Activated CD4-positive, alpha-beta T cell treated with anti-CD3 and anti-CD28 coated beads, Interleukin-2, Interleukin-4, amounts not matched to agents 100 ng/mL and 50 ng/mL, durations not matched to agents 16 hours and 8 hours (primary cell): ENCODE data around the gene DERL2.
"Not testable (repeated sequence)": the region's sequence is repeated elsewhere in the genome, so short reads cannot be mapped to it uniquely, and the experiment has no call there.

ENCODE experiments used
- DNase-seq: peaks from one replicate; pipeline ENCODE4 v3.0.0-alpha.2; 2020; ENCODE audit warnings: low spot score

The DERL2 gene

DNA sequence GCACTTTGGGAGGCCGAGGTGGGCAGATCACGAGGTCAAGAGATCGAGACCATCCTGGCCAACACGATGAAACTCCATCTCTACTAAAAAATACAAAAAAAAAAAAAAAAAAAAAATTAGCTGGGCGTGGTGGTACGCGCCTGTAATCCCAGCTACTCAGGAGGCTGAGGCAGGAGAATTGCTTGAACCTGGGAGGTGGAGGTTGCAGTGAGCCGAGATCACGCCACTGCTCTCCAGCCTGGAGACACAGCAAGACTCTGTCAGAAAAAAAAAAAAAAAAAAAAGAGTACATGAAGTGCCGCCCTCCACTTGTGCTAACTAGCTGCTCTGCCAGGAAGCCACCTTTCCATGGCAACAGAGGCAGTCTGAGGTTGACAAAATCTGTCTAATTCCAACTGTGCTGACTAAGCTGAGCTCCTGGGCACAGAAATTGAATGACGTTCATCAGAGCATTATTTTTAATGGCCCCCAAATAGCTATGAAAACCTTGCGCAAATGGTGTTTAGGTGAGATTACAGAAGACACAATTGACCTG is 50.1 kb downstream of the DERL2 start:
- DNase-seq: not testable (repeated sequence)

DNA sequence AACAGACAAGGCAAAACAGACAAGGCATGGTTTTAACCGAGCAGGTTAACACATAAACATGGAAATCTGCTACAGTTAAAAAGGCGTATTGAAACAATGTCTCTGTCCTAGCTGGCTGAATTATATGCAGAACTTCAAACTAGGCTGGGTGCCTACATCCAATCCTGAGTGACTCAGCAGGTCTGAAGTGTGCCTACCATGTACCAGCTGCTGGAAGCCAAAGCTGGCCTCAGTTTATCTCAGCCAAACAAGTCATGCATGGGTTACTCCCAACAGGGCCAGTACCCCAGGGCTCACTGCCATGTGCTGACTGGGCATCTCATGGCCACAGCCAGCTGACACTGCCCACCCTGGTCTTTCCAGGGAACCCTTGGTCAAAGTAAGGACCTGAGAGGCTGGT is 51.0 kb downstream of the DERL2 start:
- no peak for DNase-seq

DNA sequence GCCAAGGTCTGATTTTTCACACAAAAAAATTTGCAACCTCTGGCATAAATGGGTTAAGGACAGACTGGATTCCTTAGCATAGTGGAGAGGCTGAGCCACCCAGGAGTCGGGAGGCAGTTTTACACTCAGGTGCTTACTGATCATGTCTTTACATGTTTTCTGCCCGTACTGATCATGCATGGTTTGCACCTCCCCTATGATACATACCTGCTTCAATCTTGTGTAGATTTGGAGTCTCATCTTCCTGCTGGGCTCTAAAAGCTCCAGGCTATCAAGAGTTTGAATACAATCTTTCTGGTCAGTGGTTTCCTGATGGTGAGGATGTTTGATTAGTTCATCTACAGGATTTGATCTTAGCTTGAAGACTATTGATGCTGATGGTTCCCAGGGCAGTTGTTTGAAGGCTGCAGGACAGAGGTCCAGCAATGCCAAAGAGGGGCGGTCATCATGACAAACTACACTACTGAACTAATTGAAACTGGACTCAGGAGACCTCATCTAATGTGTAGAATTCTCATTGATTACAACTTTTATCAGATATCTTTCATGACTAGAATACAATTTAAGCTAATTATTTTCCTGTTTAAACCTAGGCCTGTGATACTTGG is 53.9 kb downstream of the DERL2 start:
- no peak for DNase-seq

DNA sequence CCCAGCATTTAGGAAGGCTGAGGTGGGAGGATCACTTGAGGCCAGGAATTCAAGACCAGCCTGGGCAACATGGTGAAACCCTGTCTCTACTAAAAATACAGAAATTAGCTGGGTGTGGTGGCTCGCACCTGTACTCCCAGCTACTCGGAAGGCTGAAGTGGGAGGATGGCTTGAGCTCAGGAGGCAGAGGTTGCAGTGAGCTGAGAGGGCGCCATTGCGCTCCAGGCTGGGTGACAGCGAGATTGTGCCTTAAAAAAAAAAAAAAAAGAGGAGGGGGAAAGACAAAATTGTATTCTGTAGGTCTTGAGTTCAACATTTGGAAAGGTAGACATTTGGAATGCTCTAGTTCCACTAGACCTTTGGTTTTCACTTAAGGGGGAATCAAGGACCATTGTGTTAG is 54.7 kb downstream of the DERL2 start:
- not testable (repeated sequence) for DNase-seq

DNA sequence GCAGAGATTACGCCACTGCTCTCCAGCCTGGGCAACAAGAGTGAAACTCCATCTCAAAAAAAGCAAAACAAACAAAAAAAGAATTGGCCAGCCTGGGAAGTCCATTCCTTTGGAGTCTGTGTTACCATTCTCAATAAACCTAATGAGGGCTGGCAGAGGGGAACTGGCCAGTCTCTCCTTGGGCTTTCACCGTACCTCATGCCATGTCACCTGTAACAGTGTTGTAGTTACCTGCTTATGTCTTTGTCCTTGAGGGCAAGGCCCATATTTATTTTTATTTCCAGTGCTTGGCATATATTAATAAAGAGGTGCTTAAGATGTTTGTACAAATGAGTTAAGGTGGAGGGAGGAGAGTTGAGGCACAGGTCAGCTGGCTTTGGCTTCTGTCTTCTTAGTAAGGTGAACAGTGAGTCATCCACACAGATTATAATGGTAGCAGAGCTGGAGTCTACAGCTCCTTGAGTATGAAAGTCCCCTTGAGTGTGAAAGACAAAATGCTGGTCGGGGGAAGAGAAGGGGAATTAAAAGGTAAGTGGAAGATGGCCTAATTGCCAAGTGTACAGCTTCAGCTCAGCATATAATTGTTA is 55.5 kb downstream of the DERL2 start:
- no peak for DNase-seq

DNA sequence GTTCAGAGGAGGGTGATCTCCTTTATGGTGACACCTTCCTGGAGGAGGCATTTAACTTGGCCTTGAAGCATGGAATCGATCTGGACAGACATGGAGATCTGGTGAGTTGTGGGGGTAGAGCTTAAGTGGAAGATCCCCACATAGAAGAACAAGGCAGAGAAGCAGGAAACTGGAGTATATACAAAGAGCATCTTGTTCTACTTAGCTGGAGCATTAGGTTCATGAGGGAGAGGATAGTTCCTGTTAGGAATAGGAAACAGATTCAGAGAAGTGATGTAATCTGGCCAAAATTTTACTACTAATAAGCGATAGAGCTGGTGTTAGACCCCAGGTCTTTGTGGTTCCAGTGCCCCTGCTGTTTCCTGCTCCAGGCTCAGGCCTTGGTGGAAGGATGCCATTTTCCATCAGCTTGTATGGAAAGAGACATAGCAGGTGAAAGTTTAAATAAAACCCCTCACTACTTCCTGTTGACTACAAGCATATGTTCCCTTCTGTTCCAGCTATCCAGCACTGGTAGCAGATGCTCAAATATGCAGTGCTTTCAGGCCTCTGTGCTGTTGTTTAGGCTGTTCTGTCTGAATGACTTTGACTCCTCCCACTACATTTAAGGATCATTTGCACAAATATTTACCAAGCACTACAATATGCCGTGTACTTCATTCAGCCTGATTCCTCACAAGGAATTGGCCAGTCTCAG is 56.6 kb downstream of the DERL2 start:
- no peak for DNase-seq

DNA sequence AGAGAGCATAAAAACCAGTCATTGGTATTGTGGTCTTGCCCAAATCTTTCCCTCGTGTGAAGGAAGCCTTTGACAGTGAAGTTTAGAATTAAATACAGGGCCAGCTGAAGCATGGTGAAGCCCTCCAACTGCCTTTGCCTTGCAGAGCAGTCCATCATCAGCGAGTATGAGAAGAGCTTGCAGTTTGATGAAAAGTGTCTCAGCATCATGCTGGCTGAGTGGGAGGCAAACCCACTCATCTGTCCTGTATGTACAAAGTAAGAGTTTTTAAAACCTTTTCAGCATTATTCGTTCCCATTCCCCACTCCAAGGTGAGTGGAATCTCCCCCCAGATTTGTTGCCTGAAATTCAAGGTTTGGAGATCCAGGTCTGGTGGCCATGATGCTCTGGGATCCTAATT is 60.2 kb downstream of the DERL2 start:
- DNase-seq: no peak

DNA sequence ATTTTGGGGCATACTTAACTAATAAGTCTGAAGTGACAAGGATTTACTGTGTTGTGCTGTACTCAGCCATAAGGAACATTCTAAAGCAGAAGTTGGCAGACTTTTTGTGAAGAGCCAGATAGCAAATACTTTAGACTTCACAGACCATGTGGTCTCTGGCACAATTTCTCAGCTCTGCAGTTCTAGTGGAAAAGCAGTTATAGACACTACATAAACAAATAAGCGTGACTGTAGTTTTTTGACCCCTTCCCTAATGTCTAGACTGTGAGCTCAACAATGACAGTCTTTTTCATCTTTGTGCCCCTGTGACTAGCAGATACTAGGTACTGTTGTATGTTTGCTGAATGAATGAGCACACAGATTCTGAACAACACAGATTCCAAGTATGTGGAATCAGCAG is 61.1 kb downstream of the DERL2 start:
- no peak for DNase-seq

DNA sequence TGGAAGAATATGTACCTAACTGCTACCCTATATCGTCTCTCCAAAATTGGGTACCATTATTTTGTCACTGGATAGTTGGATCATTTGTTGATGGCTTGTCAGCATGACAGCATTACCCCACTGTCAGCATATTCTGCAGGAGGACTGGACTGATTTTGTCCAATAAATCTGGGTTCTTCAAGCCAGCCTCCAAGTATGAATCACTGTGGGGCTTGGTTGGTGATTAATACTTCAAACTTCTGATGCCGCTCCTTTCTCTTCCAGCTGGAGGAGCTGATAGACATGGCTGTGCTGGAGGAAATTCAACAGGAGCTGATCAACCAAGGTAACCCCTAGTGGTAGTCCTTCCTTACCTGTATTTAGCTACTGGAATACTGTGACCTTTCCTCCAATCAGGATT is 63.5 kb downstream of the DERL2 start:
- DNase-seq: no peak
